ENCODE data around the gene FAF1.
"Not testable (repeated sequence)": the region's sequence is repeated elsewhere in the genome, so short reads cannot be mapped to it uniquely, and the experiment has no call there.

Gene FAF1

GRCh38 chr1:50720457-50721053 is 239.5 kb downstream of the FAF1 start:
- DNase-seq (ENCODE audit: low spot score) = no peak
- in situ Hi-C loops (cut with MboI; ENCODE audit: low pct_unique_long_range_greater_than_20kb, low sequenced_read_pairs, unreplicated experiment) = no loop called here
- no peak for TF ChIP-seq CTCF (IDR thresholded peaks at IDR 0.05; ENCODE audit: extremely low read depth, insufficient read depth, missing control alignments)

- in situ Hi-C loops (cut with MboI; ENCODE audit: low pct_unique_long_range_greater_than_20kb, low sequenced_read_pairs, unreplicated experiment) = no loop called here
- no peak for TF ChIP-seq CTCF (IDR thresholded peaks at IDR 0.05; ENCODE audit: extremely low read depth, insufficient read depth, missing control alignments)
- no peak for DNase-seq (ENCODE audit: low spot score)
These were observed 240.9 kb downstream of the FAF1 start for GRCh38 chr1:50719126-50719525.

- DNase-seq (ENCODE audit: low spot score) = no peak
- in situ Hi-C loops (cut with MboI; ENCODE audit: low pct_unique_long_range_greater_than_20kb, low sequenced_read_pairs, unreplicated experiment) = no loop called here
- no peak for TF ChIP-seq CTCF (IDR thresholded peaks at IDR 0.05; ENCODE audit: extremely low read depth, insufficient read depth, missing control alignments)
These were observed 242.7 kb downstream of the FAF1 start for GRCh38 chr1:50717327-50717726.

- DNase-seq (ENCODE audit: low spot score); in situ Hi-C loops (cut with MboI; ENCODE audit: low pct_unique_long_range_greater_than_20kb, low sequenced_read_pairs, unreplicated experiment): not testable (repeated sequence)
These were observed 243.6 kb downstream of the FAF1 start for GRCh38 chr1:50716455-50716854.

- no peak for TF ChIP-seq CTCF (IDR thresholded peaks at IDR 0.05; ENCODE audit: extremely low read depth, insufficient read depth, missing control alignments)
- in situ Hi-C loops (cut with MboI; ENCODE audit: low pct_unique_long_range_greater_than_20kb, low sequenced_read_pairs, unreplicated experiment) = no loop called here
- no peak for DNase-seq (ENCODE audit: low spot score)
These were observed 250.0 kb downstream of the FAF1 start for GRCh38 chr1:50710099-50710498.

GRCh38 chr1:50707824-50708223 is 252.2 kb downstream of the FAF1 start:
- no peak for DNase-seq (ENCODE audit: low spot score)
- in situ Hi-C loops (cut with MboI; ENCODE audit: low pct_unique_long_range_greater_than_20kb, low sequenced_read_pairs, unreplicated experiment) = no loop called here
- TF ChIP-seq CTCF (IDR thresholded peaks at IDR 0.05; ENCODE audit: extremely low read depth, insufficient read depth, missing control alignments) = no peak

GRCh38 chr1:50705699-50706098 is 254.4 kb downstream of the FAF1 start:
- TF ChIP-seq CTCF (IDR thresholded peaks at IDR 0.05; ENCODE audit: extremely low read depth, insufficient read depth, missing control alignments) = no peak
- DNase-seq (ENCODE audit: low spot score) = no peak
- in situ Hi-C loops (cut with MboI; ENCODE audit: low pct_unique_long_range_greater_than_20kb, low sequenced_read_pairs, unreplicated experiment) = no loop called here
